ENCODE measurements around the gene TECPR2. TPM values are rescaled to one million over a fixed set of nuclear protein-coding genes. Genes with fewer than 3 reads are reported as not detected.

The TECPR2 gene
- total and polyA plus RNA-seq, 8 donors = 3.3 to 18.2 (median 10.5) TPM

GRCh38 chr14:102333390-102333789 is 29.4 kb upstream of the TECPR2 start:
- peaks cover 0 to 12% (median 0%) of the 10 kb centered on the region in 3 donors for H3K36me3 ChIP-seq
- FAIRE-seq (no peak), DNase-seq (peak in 1 of 6 donors; percentile 18), ATAC-seq (no peak)
- no peak for TF ChIP-seq CTCF (IDR thresholded peaks at IDR 0.05)
- H3K9me3 ChIP-seq = no peaks in the 10 kb centered on the region
- H3K27ac ChIP-seq = no peak overlapping the region
- 90 to 92% methylated on average over 7 of the region's 7 CpGs for WGBS, 2 donors
- no peak overlapping the region for H3K4me3 ChIP-seq
- intact Hi-C loops (cut with DNase I) = no loop called here
- H3K4me1 ChIP-seq = no peaks in the 10 kb centered on the region
- H3K27me3 ChIP-seq = no peaks in the 10 kb centered on the region

- intact Hi-C loops (cut with DNase I) = no loop called here
- DNase-seq (peak in 2 of 6 donors; percentile 14 to 43), FAIRE-seq (no peak), ATAC-seq (no peak)
- Histone ChIP-seq H3K9me3 (no peaks in the 10 kb centered on the region), H3K4me3 (no peak overlapping the region), H3K4me1 (no peaks in the 10 kb centered on the region), H3K27ac (no peak overlapping the region), H3K36me3 (peaks cover 0 to 17% (median 0%) of the 10 kb centered on the region in 3 donors), H3K27me3 (no peaks in the 10 kb centered on the region)
- 93 to 95% methylated on average over 13 of the region's 13 CpGs for WGBS, 2 donors
- TF ChIP-seq CTCF (IDR thresholded peaks at IDR 0.05) = no peak
These were observed 28.7 kb upstream of the TECPR2 start for GRCh38 chr14:102333795-102334705.

GRCh38 chr14:102335163-102335562 is 27.6 kb upstream of the TECPR2 start:
- no peak overlapping the region for H3K4me3 ChIP-seq
- H3K27ac ChIP-seq = no peak overlapping the region
- intact Hi-C loops (cut with DNase I) = no loop called here
- H3K27me3 ChIP-seq = no peaks in the 10 kb centered on the region
- no peak for TF ChIP-seq CTCF (IDR thresholded peaks at IDR 0.05)
- ATAC-seq (no peak), DNase-seq (peak in 2 of 6 donors; percentile 6 to 45), FAIRE-seq (no peak)
- WGBS, 2 donors = 88 to 95% methylated on average over 7 of the region's 7 CpGs
- H3K36me3 ChIP-seq = peaks cover 0 to 18% (median 0%) of the 10 kb centered on the region in 3 donors
- H3K9me3 ChIP-seq = no peaks in the 10 kb centered on the region
- H3K4me1 ChIP-seq = no peaks in the 10 kb centered on the region

- intact Hi-C loops (cut with DNase I) = no loop called here
- Histone ChIP-seq H3K4me1 (no peaks in the 10 kb centered on the region), H3K9me3 (no peaks in the 10 kb centered on the region), H3K36me3 (peaks cover 0 to 11% (median 0%) of the 10 kb centered on the region in 3 donors), H3K4me3 (no peak overlapping the region), H3K27ac (no peak overlapping the region), H3K27me3 (no peaks in the 10 kb centered on the region)
- 90 to 93% methylated on average over 9 of the region's 9 CpGs for WGBS, 2 donors
- ATAC-seq (no peak), DNase-seq (peak in 1 of 6 donors; percentile 13), FAIRE-seq (no peak)
- no peak for TF ChIP-seq CTCF (IDR thresholded peaks at IDR 0.05)
These were observed 24.0 kb upstream of the TECPR2 start for GRCh38 chr14:102338724-102339123.

- peaks cover 0 to 12% (median 8%) of the 10 kb centered on the region in 3 donors for H3K36me3 ChIP-seq
- no peaks in the 10 kb centered on the region for H3K9me3 ChIP-seq
- no peaks in the 10 kb centered on the region for H3K4me1 ChIP-seq
- no peak for FAIRE-seq
- no peak overlapping the region for H3K27ac ChIP-seq
- WGBS, 2 donors = 87 to 88% methylated on average over 8 of the region's 8 CpGs
- peak in 1 of 4 donors; percentile 11 for ATAC-seq
- DNase-seq = no peak
- no peak for TF ChIP-seq CTCF (IDR thresholded peaks at IDR 0.05)
- intact Hi-C loops (cut with DNase I) = no loop called here
- no peak overlapping the region for H3K4me3 ChIP-seq
- H3K27me3 ChIP-seq = no peaks in the 10 kb centered on the region
These were observed 21.2 kb upstream of the TECPR2 start for GRCh38 chr14:102341566-102341965.

All from pancreas (tissue), 10 donors.